ENCODE measurements around the gene BOK.
A peak's percentile ranks its signal among the peaks of the same experiment; 100 is the strongest.

The BOK gene

DNA sequence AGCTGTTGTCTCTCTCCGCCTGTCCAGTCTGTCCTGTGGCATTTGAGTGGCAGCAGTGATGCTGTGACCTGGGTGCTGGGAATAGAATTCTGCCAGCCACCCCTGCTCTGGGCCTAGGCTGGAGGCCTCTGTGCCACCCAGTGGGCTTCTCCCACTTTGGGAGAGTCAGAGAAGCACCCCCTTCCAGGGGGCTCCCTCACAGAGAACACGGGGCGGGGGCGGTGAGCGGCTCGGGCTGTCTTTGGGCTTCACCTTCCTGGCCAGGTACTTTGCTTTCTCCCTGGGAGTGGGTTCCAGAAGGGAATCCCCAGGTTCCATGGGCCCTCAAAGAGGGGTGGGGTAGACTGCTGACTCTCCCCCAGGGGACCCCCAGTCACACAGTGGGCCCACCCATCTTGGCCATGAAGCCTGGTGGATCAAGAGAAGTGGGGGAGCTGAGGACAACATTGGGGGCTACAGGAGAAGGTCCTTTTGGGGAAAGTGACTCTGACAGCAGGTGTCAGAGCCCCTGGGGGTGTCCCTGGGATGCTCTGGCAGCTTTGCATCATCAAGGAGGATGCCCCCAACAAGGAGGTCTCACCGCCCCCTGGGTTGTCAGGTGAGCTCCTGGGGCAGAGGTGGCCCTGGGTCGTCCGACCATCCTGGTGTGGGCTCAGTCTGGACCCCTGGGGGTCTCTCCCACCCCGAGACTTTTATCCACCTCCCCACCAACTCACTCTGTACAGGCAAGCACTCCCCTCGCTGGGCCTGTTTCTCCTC, 18.8 kb upstream of the BOK start:
- TF ChIP-seq, protein P1, sequence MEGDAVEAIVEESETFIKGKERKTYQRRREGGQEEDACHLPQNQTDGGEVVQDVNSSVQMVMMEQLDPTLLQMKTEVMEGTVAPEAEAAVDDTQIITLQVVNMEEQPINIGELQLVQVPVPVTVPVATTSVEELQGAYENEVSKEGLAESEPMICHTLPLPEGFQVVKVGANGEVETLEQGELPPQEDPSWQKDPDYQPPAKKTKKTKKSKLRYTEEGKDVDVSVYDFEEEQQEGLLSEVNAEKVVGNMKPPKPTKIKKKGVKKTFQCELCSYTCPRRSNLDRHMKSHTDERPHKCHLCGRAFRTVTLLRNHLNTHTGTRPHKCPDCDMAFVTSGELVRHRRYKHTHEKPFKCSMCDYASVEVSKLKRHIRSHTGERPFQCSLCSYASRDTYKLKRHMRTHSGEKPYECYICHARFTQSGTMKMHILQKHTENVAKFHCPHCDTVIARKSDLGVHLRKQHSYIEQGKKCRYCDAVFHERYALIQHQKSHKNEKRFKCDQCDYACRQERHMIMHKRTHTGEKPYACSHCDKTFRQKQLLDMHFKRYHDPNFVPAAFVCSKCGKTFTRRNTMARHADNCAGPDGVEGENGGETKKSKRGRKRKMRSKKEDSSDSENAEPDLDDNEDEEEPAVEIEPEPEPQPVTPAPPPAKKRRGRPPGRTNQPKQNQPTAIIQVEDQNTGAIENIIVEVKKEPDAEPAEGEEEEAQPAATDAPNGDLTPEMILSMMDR (IDR thresholded peaks at IDR 0.05; ENCODE audit: low read depth, low read length, missing control alignments), result no peak
- no peak overlapping the region for H3K4me3 ChIP-seq (replicated peaks; ENCODE audit: low read depth, low read length)
- no peak for DNase-seq (ENCODE audit: extremely low read depth, low read depth)

DNA sequence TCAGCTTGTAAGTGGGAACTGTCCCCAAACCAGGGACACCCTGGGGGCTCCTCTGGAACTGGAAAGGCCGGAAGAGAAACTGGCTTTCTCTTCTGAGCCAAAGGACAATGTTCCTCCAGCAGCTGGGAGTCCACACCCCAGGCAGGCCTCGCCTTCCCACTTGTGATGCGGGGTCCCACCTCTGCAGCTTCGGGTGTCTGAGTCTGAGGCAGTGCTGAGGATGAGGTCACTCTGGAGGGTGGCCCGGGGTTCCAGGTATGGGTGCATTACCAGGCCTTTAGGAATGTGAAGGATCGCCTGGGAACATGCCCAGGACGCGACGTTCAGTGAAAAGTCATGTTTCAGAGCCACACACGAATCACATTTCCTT, 18.2 kb upstream of the BOK start:
- no peak for DNase-seq (ENCODE audit: extremely low read depth, low read depth)
- TF ChIP-seq, protein P1 (IDR thresholded peaks at IDR 0.05; ENCODE audit: low read depth, low read length, missing control alignments), result no peak
- no peak overlapping the region for H3K4me3 ChIP-seq (replicated peaks; ENCODE audit: low read depth, low read length)

DNA sequence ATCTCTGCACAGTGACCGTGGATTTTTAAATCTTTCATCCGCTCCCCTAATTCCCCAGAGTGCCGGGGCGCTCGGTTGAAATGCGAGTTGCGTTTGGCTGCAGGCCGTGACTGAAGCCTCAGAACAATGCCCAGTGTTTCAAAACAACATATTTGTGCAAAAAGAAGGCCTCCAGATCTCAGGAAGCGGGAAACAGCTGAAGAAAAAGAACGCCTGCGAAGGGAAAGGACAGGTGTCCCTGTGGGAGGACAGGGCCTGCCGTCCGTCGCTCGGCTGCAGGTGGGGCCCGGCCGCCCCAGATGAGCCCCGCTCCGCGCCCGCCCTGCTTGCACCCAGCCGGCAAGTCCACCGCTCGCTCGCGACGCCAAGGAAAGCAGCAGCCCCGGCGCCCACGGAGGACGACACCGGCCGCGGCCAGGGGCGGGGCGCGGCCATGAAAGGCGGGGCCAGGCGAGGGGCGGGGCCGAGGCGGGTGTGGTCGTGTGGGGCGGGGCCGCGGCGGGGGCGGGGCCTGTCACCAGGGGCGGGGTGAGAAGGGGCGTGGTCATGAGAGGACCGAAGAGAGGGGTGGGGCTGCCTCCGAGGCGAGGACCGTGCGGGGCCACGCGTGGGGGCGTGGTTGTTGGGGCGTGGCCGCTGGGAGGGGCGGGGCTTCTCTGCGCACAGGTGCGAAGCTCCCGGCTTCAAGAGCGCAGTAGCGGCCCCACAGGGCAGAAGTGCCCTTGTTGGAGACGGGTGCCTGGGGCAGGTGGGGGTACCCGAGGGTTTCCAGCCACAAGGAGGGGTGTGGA, 17.6 kb upstream of the BOK start:
- TF ChIP-seq, protein P1 (IDR thresholded peaks at IDR 0.05; ENCODE audit: low read depth, low read length, missing control alignments), result no peak
- peak overlapping the region; percentile 33 for H3K4me3 ChIP-seq (replicated peaks; ENCODE audit: low read depth, low read length)
- no peak for DNase-seq (ENCODE audit: extremely low read depth, low read depth)

DNA sequence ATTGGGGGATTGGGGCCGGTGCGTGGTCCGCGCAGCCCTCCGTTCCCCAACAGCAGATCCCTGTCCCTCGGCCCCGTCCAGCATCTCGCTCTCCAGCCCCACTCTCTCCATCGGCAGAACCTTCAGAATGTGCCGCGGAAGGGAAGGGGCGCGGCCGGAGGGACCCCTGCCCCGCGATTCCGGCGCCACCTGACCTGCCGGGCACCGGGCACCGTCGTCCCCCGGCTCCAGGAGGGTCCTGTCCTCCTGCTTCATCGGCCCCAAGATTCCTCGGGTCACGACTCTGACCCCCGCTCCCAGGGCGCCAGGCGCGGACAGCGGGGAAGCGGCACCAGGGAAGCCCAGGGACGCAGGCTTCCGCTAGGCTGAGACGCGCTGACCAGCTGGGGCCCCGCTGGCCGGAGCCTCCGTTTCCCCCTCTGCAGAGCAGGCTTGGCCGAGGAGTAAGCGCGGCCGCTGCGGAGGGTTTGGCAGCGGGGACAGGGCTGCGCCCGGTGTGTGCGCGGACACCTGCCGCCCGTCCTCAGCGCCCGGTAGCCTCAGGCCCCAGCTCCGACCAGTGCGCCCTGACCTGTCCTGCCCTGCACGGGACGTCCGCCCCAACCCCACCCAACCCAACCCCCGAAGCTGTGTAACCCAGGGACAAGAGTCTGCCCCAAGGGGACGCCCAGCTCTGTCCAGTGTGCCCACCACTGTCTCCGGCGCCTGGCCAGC, 16.8 kb upstream of the BOK start:
- no peak for DNase-seq (ENCODE audit: extremely low read depth, low read depth)
- TF ChIP-seq, protein P1 (IDR thresholded peaks at IDR 0.05; ENCODE audit: low read depth, low read length, missing control alignments), result no peak
- 0 out of 2 replicates have a peak overlapping the region, but pooled peaks have one; percentile 13 for H3K4me3 ChIP-seq (replicated peaks; ENCODE audit: low read depth, low read length)

DNA sequence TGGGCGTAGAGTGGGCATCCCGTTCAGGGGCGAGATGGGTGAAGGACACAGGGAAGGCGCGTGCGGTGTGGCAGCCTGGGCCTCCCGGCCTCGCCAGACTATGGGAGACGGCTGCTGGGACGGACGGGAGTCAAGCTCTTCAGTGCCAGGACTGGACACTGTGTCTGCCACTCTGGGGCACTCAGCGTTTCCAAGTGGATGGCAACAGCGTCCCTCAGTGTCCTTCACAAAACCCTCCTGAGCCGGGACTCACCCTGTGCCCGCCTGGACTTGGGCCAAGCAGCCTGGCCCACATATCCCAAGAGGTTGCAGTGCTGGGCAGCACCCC, 16.3 kb upstream of the BOK start:
- no peak overlapping the region for H3K4me3 ChIP-seq (replicated peaks; ENCODE audit: low read depth, low read length)
- DNase-seq (ENCODE audit: extremely low read depth, low read depth), result no peak
- TF ChIP-seq, protein P1 (IDR thresholded peaks at IDR 0.05; ENCODE audit: low read depth, low read length, missing control alignments), result no peak

DNA sequence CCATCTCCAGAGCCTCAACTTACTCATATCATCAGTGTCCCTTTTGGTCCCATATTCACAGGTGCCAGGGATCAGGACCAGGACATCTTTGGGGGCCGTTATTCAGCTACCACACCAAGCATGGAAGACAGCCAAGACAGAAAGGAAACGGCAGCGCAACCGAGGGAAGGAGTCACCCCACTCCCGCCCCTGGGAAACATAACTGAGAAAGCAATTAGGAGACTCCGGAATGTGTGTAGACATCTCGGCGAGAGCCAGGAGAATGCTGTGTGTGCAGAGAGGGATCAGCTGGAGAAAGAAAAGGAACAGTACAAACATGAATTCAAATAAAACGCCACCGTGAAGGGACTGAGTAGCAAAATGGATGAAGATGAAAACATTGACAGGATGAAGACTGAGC, 13.4 kb upstream of the BOK start:
- DNase-seq (ENCODE audit: extremely low read depth, low read depth), result no peak
- TF ChIP-seq, protein P1 (IDR thresholded peaks at IDR 0.05; ENCODE audit: low read depth, low read length, missing control alignments), result no peak
- no peak overlapping the region for H3K4me3 ChIP-seq (replicated peaks; ENCODE audit: low read depth, low read length)
